ENCODE results near the gene TSPAN11. TPM values are rescaled to one million over a fixed set of nuclear protein-coding genes. Genes with fewer than 3 reads are reported as not detected.

Gene TSPAN11
- total and polyA plus RNA-seq, 2 of the 8 experiments (the other 6 are each of a cell fraction or from before 2014, with no cell fraction given) = 3.9 to 8.2 TPM

DNA sequence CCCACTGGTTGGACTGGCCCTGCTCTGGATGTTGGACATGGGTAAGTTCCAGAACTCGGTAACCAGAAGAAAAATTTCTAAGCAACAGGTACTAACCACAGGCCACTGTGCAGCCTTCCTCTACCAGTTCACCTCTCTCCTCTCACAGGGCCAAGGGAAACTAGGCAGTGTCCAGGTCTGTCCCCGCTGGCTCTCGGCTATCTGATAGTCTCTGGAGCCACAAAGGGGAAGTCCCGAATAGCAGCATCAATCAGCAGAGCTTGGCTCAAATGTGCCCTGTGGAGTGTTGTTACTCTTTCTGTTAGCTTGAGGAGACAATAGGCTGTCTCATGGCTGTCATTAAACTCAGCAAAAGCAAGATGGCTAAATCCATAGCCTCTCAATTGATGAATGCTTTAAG is 73.2 kb downstream of the TSPAN11 start:
- Histone ChIP-seq H3K36me3 (ENCODE audit: control insufficient read depth in 2 of 4, insufficient read depth in 4 of 4, low read length in 3 of 4) (no peaks in the 10 kb centered on the region; a peak in 1 of 8 replicates), H3K23ac (ENCODE audit: insufficient read length) (no peak overlapping the region), H3K4me1 (replicated peaks in 1 of 4; ENCODE audit: control insufficient read depth in 3 of 4, insufficient read depth in 4 of 4, low read length in 3 of 4) (no peaks in the 10 kb centered on the region; a peak in 2 of 7 replicates), H3K27me3 (replicated peaks in 1 of 4; ENCODE audit: control insufficient read depth in 3 of 4, extremely low read depth in 1 of 4, insufficient read depth in 3 of 4, low read length in 3 of 4) (no peaks in the 10 kb centered on the region; a peak in 1 of 7 replicates), H3K23me2 (ENCODE audit: low read depth, low read length) (no peaks in the 10 kb centered on the region), H3K9ac (replicated peaks in 1 of 4; ENCODE audit: extremely low read depth in 1 of 4, low read depth in 3 of 4, low read length in 3 of 4) (no peak overlapping the region), H3K27ac (ENCODE audit: low read depth, low read length) (no peak overlapping the region), H2AFZ (ENCODE audit: low read length) (no peak overlapping the region), H3K4me2 (ENCODE audit: insufficient read depth in 1 of 2, low read depth in 2 of 2, low read length in 2 of 2) (no peak overlapping the region), H3K9me3 (ENCODE audit: insufficient read depth in 2 of 2, low read depth in 1 of 2, low read length in 1 of 2) (no peaks in the 10 kb centered on the region), H2BK12ac (ENCODE audit: low read depth, low read length) (no peak overlapping the region), H4K20me1 (replicated peaks in 1 of 2; ENCODE audit: control insufficient read depth in 1 of 2, insufficient read depth in 2 of 2, low read length in 2 of 2) (peaks cover 0 to 2% of the 10 kb centered on the region in 2 experiments), H3K56ac (replicated peaks; ENCODE audit: insufficient read length, low read depth, low read length) (no peak overlapping the region), H2BK120ac (replicated peaks; ENCODE audit: low read depth, low read length) (no peak overlapping the region), H4K5ac (ENCODE audit: insufficient read length, low read depth, low read length) (no peak overlapping the region), H3K4ac (replicated peaks; ENCODE audit: insufficient read length, low read depth, low read length) (no peak overlapping the region), H3K79me1 (ENCODE audit: low read depth, low read length) (no peaks in the 10 kb centered on the region), H4K8ac (ENCODE audit: extremely low read depth, insufficient read depth, low read length) (no peak overlapping the region), H2AK5ac (ENCODE audit: low read depth, low read length) (no peak overlapping the region), H3K14ac (ENCODE audit: insufficient read length) (no peak overlapping the region), H3K4me3 (ENCODE audit: extremely low read depth in 1 of 4, insufficient read depth in 2 of 4, low read depth in 3 of 4, low read length in 4 of 4) (no peak overlapping the region), H3K79me2 (ENCODE audit: control insufficient read depth in 1 of 2, insufficient read depth in 2 of 2, low read length in 2 of 2) (no peaks in the 10 kb centered on the region), H2BK15ac (ENCODE audit: low read length) (no peak overlapping the region), H3K18ac (ENCODE audit: extremely low read depth, low read length) (no peak overlapping the region), H2BK20ac (ENCODE audit: low read length) (no peak overlapping the region), H4K91ac (replicated peaks; ENCODE audit: insufficient read length, low read length) (no peak overlapping the region), H2BK5ac (ENCODE audit: low read depth, low read length) (no peak overlapping the region)
- DNase-seq (ENCODE audit: low read depth in 1 of 2, low spot score in 2 of 2) (no peak), FAIRE-seq (no peak)
- POLR2A ChIA-PET (ENCODE audit: partially characterized antibody) = interaction anchor here (0.6 kb wide), 1 partner anchor 388 kb away, joined by 4 read pairs; no protein-coding TSS in a partner anchor
- CTCF ChIA-PET (ENCODE audit: partially characterized antibody) = interaction anchor here (1.0 to 7.4 kb wide), 6 partner anchors 9 to 228 kb away, joined by 3 to 49 read pairs (median 6); partner anchors contain the start of gene DDX11
- no peak for TF ChIP-seq RAD21 (IDR thresholded peaks at IDR 0.05 in 1 of 2, conservative IDR thresholded peaks at IDR 0.05 in 1 of 2; ENCODE audit: low read depth in 2 of 2, low read length in 2 of 2)
- 89% methylated on average over 4 of the region's 4 CpGs; no CpG with 5 or more reads in 1 of the 2 experiments for WGBS, 2 experiments (ENCODE audit: extremely low coverage in 1 of 2, insufficient coverage in 1 of 2, insufficient read length in 1 of 2, insufficient replicate concordance in 2 of 2, low coverage in 1 of 2, low lambda C conversion rate in 2 of 2, missing lambda C conversion rate in 1 of 2)

Data from H1 (cell line).